HG02870 (cell line): ENCODE measurements around the gene EFNA1.
A peak's percentile ranks its signal among the peaks of the same experiment; 100 is the strongest.

ENCODE experiments used
- ATAC-seq: cut with Tn5 transposase; IDR thresholded peaks from one replicate; pipeline ENCODE4 v1.9.1; 2021; ENCODE audit warnings: mild to moderate bottlenecking, moderate library complexity; ENCODE audit not compliant: unreplicated experiment

Gene EFNA1

DNA sequence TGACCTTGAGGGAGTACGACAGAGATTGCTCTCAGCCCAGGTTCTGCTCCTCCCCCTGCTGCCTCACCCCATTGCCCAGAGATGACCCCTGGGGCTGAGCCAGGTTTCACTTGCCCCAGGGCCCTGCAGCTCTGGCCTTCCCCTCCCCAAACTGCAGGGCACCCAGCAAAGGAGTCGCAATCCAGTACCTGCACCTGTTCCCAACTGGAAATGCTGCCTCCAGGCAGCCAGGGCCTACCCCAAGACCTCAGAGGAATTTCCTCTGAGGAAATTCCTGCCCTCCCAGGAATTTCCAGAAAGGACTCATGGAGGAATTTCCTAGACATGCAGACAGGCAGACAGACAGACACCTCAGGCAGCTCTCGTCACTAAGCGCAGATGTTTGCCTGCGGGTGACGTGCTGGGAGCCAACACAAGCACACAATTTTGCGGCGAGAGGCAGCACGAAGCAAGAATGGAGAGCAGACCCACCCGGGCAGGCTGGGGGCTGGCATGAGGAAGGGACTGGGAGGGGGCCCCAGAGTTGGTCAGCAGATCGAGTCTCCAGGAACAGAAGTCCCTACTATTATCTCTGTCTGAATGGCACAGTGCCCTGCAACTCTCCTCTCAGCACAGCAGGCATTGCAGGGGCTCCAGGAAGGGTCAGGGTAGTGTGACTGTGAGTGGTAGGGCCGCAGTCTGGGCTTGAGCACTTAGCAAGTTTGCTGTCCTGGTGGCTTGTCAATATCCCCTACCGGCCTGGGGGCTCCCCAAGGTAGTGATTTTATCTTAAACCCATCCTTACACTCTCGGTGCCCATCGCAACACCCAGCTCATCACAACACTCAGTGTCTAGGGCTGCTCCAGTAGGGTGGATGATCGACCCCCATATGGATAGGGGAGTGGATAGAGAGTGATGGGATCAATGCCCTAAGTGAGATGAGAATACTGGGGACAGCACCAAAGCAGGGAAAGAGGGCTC, 2.9 kb upstream of the EFNA1 start:
- ATAC-seq = no peak

DNA sequence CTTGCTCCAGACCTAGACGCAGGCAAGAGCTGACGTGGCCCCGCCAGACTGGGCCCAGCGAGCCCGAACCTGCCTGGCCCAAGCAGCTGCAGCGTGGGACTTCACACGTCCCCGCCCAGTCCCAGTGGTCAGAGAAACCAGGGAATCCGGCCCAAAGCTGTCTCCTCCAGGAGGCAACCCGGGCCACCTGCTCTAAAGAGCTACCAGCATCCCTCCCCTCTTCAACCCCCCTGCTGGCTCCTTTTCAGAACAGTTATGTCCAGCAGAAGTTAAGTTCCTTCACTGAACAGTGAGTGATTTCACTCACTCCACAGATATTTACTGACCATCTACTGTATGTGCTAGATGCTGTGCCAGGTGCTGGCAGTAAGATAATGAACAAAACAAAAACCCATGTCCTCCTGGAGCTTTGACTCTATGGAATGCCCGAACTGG, 2.1 kb upstream of the EFNA1 start:
- ATAC-seq = no peak

DNA sequence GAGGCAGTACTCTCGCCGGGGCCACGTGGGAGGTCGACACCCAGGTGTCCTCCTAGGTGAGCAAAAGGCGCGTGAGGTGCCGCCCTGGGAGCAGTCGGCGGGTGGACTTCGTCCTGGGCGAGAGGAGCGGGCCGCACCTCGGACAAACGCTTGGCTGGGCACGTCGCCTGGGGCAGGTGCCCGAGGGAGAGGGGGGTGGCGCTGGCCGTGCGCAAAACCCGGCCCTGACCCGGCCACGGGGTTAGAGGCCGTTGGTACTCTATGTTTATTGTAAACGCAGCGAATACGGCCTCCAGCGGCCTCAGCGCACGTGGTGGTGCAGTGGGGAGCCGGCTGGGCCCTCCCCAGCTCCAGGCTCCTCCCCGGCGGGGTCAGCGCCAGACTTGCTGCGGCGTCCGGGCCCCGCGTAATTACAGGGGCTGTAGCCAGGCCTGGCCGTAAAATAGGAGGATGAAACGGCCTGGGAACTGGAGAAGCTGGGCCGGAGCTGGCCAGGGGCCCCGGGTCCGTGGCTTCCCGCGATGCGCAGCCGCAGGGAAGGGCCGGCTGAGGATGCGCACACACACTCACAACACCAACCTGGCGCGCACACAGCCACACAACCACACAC, 1.6 kb upstream of the EFNA1 start:
- ATAC-seq = no peak

DNA sequence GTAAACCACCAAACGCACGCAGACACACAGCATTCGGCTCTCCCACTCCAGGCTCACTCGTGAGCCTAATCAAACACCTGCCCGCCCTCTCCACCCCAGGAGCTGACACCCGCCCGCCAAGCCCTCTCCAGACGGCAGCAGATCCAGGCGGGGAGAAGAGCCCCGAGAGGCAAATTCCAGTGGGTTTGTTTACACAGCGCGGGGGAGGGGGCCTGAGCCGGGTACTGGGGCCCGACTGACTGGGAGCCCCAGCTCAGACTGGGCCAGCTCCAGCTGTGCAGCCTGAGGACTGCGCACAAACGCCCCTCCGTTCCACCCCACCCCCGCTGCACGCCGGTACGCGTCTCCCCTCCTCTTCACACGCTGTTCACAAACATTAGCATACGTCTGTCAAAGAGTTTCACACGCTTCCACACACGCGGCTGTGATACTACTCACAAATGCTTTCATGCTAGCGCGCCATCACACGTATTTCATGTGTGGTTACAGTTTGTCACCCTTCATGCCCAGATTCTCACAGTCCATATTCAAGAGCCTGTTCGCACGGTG, 1.0 kb upstream of the EFNA1 start:
- ATAC-seq = no peak

DNA sequence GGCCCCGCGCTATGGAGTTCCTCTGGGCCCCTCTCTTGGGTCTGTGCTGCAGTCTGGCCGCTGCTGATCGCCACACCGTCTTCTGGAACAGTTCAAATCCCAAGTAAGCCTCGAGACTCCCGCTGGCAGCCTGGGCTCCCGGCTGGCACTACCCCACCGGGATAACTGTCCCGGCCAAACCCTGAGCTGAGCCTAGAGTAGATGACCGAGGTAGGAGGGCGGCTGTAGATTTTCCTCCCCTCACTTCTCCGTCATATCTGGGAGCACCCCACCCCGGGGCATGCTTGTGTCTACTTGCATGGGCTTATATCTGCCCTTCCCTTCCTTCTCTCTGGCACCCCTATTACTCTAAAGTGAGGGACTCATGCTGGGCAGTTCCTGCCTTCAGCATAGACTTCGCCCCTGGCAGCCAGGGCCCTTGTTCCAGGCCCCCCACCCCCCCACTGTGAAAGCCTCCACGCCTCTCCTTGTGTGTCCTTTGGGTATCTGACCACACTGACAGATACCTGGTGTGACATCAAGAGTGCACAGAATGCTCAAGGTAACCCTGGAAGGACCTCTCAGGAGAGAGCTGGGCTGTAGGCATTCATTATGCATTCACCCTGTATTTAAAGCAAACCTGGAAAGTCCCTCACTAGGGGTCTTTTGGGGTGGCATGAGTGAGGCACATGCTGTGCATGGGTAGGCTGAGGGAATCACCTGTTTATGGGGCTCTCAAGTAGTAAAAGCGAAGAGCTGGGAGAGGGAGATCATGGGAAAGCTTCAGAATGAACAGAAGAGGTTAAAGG, 485 bp downstream of the EFNA1 start:
- ATAC-seq = no peak

DNA sequence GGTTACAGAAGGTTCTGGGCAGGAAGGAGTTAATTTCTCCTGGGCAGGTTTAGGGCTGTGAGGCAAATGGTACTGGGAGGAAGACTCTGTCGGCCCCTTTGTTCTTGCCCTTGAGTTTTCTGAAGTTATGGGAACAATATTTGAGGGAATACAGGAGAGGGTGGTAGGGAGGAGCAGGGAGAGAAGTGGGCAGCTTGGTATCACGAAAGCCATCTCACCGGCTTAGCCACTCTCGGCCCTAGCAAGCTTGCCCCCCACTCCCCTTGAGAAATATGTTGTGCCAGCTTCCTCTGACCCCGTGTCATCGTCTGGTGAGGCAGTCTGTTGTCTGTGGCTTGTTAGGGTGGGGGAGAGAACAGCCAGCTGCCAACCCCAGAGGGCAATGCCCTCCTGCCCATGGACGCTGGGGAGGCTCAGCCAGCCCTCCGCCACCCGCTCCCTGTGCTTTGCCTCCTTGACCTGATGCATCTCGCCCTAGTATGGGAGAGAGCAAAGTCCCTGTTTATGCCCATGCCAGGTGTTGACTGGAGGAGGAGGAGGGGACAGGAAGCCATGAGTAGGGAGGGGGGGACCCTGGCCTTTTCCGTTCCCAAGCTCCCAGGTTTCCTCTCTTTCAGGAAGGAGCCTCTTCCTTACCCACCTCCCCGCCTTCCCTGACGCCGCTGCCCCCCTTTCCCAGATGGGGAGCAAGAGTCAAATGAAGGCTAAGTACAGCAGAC, 1.2 kb downstream of the EFNA1 start:
- ATAC-seq = no peak

DNA sequence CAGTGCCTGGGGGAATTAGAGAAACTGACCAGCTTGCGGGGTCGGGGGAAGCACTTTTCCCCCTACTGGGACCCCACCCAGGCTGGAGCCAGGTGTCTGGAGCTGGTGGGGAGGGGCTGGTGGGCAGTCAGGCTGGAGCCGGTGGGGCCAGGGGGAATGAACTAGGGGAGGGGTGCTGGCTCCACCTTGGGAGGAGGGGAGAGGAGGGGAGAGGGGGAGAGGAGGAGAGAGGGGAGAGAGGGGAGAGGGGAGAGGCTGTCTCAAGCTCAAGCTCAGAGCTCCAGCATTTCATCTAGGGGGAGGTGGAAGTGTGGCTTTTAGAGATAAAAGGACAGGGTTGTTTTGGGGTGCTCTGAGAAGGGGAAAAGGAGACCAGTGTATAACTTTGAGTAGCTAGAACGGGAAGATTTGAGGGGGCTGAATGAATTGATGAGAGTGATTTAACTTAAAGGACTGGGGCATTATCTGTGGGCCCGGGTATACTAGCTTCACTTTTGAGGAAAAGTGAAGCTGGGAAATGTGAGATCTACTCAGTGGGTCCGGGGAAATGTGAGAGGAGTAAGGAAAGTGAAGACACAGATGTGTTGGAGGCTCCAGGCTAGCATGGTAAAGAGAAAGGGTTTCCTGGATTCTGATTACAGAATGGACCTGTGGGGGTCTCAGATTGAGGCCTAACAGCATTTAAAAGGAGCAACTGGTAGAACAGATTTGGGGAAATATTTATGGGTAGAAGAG, 2.8 kb downstream of the EFNA1 start:
- ATAC-seq = no peak

DNA sequence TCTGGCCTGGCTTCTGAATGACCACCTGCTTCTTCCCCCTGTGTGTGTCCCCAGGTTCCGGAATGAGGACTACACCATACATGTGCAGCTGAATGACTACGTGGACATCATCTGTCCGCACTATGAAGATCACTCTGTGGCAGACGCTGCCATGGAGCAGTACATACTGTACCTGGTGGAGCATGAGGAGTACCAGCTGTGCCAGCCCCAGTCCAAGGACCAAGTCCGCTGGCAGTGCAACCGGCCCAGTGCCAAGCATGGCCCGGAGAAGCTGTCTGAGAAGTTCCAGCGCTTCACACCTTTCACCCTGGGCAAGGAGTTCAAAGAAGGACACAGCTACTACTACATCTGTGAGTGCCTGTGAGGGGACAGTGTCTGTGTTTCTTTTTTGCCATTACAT, 3.6 kb downstream of the EFNA1 start:
- ATAC-seq = no peak

DNA sequence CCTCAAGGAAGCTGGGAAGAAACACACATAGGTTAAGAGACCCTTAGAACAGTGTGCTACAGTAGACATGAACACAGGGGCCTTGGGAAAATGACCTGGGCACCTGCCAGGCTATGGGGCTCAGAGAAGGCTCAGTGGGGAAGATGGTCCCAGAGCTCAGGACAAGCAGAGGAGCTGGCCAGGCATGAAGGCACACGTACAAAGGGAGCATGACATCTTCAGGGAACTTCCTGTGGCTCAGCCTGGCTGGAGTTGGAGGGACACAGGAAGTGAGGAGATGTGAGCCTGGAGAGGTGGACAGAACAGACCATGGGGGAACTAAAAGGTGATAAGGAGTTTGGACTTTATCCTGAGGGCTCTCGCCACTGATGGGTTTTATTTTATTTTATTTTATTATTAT, 4.2 kb downstream of the EFNA1 start:
- ATAC-seq = no peak

DNA sequence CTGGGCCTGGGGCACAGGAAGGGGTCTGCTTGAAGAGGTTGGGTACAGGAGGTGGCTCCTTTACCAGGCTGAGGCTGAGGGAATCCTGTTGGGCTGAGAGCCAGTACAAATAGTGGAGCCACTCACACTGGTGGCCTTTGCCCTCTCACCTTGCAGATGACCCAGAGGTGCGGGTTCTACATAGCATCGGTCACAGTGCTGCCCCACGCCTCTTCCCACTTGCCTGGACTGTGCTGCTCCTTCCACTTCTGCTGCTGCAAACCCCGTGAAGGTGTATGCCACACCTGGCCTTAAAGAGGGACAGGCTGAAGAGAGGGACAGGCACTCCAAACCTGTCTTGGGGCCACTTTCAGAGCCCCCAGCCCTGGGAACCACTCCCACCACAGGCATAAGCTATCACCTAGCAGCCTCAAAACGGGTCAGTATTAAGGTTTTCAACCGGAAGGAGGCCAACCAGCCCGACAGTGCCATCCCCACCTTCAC, 6.2 kb downstream of the EFNA1 start:
- no peak for ATAC-seq

DNA sequence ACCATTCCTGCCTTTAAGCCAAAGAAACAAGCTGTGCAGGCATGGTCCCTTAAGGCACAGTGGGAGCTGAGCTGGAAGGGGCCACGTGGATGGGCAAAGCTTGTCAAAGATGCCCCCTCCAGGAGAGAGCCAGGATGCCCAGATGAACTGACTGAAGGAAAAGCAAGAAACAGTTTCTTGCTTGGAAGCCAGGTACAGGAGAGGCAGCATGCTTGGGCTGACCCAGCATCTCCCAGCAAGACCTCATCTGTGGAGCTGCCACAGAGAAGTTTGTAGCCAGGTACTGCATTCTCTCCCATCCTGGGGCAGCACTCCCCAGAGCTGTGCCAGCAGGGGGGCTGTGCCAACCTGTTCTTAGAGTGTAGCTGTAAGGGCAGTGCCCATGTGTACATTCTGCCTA, 6.6 kb downstream of the EFNA1 start:
- ATAC-seq = no peak

DNA sequence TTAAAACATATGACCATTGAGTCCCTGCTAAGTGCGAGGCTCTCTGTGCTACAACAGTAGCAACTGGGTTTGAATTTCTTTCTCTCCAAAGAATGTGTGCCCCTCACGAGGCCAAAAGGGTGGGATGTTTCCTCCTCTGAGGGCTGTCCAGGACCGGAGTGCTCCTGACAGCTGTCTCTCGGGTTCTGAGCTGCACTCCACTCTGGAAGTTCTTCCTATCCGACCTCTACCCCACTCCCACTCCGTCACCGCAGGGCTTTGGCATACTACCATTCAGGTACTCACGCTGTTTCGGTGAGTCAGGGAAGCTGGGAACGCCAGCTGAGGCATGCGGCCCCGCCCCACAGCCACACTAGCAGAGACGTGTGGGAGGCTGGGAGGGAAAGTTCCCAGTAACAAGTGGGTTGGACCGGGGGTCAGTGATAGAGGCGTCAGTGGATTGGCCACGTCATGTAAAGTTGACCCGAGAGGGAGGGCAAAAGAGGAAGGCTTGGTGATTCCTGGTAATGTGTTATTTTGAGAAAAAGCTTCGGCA, 7.3 kb downstream of the EFNA1 start:
- ATAC-seq = no peak

DNA sequence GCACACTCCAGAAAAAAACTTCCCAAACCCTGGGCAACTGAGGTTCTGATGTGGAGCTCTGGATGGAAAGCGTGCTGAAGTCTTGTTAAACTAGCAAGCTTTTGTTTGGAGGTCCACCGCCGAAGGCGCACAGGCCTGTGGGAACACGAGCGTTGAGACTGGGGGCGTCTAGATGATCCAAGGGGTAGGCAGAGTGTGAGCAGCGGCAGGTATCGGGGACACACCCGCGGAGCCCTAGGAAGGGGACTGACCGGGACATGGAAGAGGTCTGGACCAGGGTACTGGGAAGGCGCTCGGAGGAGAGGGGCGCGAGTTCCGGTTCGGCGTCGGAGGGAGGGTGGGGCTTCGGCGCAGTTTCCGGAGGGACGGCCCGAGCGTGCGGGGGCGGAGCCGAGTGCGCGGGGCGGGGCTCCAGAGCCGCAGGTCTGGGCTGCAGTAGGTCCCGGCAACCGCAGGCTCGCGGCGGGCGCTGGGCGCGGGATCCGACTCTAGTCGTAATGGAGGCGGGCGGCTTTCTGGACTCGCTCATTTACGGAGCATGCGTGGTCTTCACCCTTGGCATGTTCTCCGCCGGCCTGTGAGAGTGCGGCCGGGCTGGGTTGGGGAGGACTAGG, 7.8 kb downstream of the EFNA1 start, which contains the start of gene SLC50A1:
Gene SLC50A1, plus strand, starts transcription at position 438 of the 614 bp plus-strand sequence. Its CDS starts 60 bp downstream, at position 498.
- peak; percentile 69 for ATAC-seq

DNA sequence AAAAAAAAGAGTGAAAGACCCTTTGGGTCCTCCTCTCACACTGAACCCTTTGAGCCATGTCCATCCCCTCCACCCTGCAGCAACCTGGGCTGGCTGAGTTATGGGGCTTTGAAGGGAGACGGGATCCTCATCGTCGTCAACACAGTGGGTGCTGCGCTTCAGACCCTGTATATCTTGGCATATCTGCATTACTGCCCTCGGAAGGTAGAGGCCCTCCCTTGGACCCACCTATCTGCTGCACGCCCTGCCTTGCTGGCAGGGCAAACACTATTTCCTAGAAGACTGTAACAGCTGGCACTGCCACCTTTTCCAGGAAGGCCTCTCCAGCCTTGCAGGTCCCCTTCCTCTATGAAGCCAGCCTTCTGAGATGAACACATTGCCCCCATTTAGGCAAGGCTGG, 9.1 kb downstream of the EFNA1 start:
- no peak for ATAC-seq

DNA sequence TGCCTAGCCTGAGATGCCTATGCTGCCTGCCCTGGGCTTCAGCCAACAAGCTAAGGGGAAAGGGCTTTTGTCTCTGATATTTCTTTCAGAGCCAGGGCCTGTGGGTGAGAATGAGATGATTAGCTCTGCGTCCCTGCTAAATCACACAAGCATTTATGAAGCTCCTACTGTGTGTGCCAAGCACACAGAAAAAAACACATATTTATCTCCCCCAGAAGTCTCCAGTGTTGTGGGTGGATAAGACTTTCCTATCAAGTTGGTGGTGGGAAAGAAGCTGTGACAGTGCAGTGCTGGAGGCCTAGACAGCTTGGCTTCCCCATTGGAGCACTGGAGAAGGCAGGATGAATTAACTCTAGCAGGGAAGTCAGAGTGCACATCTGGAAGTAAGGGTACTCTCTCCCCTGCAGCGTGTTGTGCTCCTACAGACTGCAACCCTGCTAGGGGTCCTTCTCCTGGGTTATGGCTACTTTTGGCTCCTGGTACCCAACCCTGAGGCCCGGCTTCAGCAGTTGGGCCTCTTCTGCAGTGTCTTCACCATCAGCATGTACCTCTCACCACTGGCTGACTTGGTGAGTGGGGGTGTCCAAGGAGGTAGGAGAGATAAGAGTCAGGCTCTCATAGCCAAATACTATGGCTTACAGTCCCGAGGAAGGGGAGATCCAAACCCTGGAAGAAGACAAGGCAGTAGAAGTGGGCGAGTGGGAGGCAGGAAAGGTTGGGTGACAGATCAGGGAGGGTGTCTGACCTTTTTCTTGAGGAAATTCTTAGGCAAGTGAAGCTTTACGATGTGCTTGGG, 9.7 kb downstream of the EFNA1 start:
- ATAC-seq = no peak

DNA sequence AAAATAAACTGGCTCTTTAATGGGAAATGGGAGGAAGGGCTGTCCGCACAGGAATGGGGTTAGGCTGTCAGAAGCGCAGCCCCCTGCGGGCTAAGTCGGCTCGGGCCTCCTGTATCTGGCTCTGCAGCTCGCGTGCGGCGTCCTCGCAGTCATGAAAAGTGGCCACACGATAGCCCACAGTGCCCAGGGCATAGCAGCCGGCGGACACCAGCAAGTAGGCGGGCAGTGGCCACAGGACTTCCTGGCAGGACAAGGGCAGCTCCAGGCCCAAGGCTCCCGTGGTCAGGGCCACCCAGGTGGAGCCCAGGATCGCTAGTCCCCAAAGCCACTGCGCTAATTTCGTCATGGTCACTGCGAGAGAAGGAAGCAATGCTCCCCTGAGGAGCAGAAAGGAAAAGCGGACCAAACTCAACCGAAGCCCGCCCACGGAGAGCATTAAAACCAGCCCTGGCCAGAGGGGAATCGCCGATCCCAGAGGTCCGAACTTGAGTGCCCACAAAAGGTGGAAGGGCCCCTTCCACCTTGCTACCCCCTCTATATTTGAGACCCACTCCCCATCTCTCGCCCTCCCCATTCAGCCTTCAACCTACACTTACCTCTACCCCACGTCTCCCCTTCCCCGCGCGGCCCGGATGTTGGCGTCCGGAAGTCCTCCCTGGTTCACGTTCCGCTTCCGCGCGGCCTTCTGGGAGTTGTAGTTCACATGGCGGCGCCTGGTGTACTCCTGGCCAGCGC, 12.4 kb downstream of the EFNA1 start, which contains the start of gene DPM3:
Gene DPM3, minus strand, starts transcription at position 637 of the 735 bp plus-strand sequence. Its CDS starts 291 bp downstream, at position 346.
- ATAC-seq = peak; percentile 62

DNA sequence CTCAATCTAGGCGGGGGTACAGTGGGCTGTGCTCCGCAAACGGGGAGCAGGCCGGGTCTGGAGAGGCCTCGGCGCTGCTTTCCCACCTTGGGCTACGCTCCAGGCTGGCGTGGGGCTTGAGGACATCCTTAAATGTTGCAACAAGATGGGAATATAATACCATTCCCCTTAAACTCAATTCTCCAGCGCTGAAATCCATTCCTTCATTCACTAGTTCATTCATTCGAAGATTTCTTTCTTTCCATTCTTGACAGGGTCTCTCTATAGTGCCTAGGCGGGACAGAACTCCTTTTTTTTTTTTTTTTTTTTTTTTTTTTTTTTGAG, 12.9 kb downstream of the EFNA1 start:
- ATAC-seq = no peak
